Effector CD8-positive, alpha-beta T cell (primary cell): ENCODE data around the gene MAP4K4.
"Not testable (repeated sequence)": the region's sequence is repeated elsewhere in the genome, so short reads cannot be mapped to it uniquely, and the experiment has no call there.

Source experiments
- DNase-seq: peaks from one replicate; lab custom pipeline; 2025; lab: John Stamatoyannopoulos, UW

The MAP4K4 gene

GRCh38 chr2:101905746-101906336, 208.3 kb downstream of the MAP4K4 start:
- no peak for DNase-seq

DNA sequence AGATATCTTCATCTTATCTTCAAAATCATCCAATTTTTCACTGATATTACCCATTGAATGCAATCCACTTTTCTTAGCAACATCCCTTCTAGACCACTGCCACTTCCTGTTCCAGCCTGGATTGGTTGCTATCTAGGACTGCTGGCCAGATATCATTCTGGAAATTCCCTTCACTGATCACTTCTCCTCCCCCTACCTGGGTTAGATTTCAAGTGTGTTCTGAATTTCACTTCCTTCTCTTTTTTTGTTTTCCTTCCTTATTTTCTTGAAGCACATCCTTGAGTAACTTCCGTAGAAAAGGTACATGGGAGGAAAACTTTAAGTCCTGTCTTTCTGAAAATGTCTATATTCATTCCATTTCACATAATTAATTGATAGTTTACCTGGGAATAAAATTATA, 212.3 kb downstream of the MAP4K4 start:
- DNase-seq = no peak

GRCh38 chr2:101912545-101912944, 215.0 kb downstream of the MAP4K4 start:
- DNase-seq = no peak

DNA sequence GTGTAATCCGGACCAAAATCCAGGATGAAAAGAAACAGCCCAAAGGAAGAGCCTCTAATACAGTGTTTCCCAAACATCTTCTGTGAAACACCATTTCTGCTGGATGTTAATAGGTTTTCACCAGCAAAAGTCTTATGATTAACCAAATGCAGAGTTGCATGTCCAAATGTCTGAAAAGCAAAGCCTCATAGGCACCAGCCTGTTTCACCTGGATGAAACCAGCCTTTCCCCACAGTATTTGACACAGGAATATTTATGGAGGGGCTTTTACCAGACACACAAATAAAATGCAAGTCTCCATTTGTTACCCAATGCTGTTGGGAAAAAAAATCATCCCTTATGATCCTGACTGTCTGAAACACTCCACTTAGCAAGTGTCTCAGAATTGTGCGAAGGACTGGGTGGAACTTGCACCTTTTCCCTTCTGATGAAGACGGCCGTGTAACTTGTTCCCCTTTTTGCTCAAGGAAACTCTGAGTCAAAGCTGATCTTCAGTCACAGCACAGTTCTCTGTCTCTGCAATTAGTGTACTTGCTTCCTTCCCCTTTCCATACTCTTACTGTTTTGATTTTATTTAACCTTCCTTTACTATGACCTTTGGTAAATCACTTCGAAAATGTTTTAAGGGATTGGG, 223.9 kb downstream of the MAP4K4 start:
- DNase-seq = no peak

DNA sequence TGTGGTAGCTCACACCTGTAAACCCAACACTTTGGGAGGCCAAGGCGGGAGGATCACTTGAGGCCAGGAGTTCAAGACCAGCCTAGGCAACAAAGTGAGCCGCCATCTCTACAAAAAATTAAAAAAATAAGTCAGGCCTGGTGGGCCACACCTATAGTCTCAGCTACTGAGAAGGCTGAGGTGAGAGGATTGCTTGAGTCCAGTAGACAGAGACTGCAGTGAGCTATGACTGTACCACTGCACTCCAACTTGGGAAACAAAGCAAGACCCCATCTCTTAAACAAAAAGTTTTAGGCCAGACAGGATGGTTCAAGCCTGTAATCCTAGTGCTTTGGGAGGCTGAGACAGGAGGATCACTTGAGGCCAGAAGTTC, 224.4 kb downstream of the MAP4K4 start:
- DNase-seq = no peak

- not testable (repeated sequence) for DNase-seq
Observed at GRCh38 chr2:101924311-101924710, 226.8 kb downstream of the MAP4K4 start.

- DNase-seq = no peak
Observed at GRCh38 chr2:101930019-101930418, 232.5 kb downstream of the MAP4K4 start.

DNA sequence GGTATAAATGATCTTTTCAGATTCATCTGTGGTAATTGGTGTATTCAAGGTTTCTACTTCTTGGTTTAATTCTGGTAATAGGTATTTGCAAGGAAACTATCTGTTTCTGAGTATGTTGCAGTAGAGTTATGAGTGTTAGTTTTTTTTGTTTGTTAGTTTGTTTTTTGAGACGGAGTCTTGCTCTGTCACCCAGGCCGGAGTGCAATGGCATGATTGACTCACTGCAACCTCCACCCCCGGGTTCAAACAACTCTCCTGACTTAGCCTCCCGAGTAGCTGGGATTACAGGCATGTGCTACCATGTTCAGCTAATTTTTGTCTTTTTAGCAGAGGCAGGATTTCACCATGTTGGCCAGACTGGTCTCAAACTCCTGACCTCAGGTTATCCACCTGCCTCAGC, 233.3 kb downstream of the MAP4K4 start:
- no peak for DNase-seq

GRCh38 chr2:101931402-101931801, 233.9 kb downstream of the MAP4K4 start:
- DNase-seq = no peak

GRCh38 chr2:101935764-101936163, 238.3 kb downstream of the MAP4K4 start:
- DNase-seq = not testable (repeated sequence)

GRCh38 chr2:101942851-101943250, 245.3 kb downstream of the MAP4K4 start:
- DNase-seq = no peak
